GM06990 (cell line): ENCODE results near the gene HBEGF.
A peak's percentile ranks its signal among the peaks of the same experiment; 100 is the strongest.

ENCODE experiments used
- DNase-seq: peaks from one replicate; pipeline ENCODE4 v3.0.0-alpha.2; 2011; ENCODE audit not compliant: insufficient read length; ENCODE audit errors: extremely low read depth
- H3K27me3 ChIP-seq: replicated peaks from 2 replicates; pipeline ENCODE4 v1.6.0; 2011; ENCODE audit warnings: low read length; ENCODE audit not compliant: control insufficient read depth, insufficient read depth
- H3K36me3 ChIP-seq: 2 replicates; pipeline ENCODE4 v1.5.1; 2011; ENCODE audit warnings: low read length; ENCODE audit not compliant: control insufficient read depth, insufficient read depth
- H3K4me3 ChIP-seq: replicated peaks from 2 replicates; pipeline ENCODE4 v1.5.1; 2011; ENCODE audit warnings: low read depth, mild to moderate bottlenecking, control low read depth, low read length
- CTCF ChIP-seq: IDR thresholded peaks from 2 replicates; pipeline ENCODE4 v1.5.1; 2011; ENCODE audit warnings: low read length, control low read depth, mild to moderate bottlenecking, inconsistent platforms; ENCODE audit not compliant: insufficient read depth, poor library complexity, severe bottlenecking

The HBEGF gene

GRCh38 chr5:140364472-140364765 is 18.0 kb upstream of the HBEGF start:
- Histone ChIP-seq H3K36me3 (no peaks in the 10 kb centered on the region), H3K27me3 (no peaks in the 10 kb centered on the region), H3K4me3 (no peak overlapping the region)
- no peak for DNase-seq
- TF ChIP-seq CTCF, result no peak

- peak overlapping the region; percentile 62 for H3K4me3 ChIP-seq
Observed at GRCh38 chr5:140363631-140364471, 17.4 kb upstream of the HBEGF start.

GRCh38 chr5:140362875-140363630 is 16.6 kb upstream of the HBEGF start:
- peak; percentile 97 for TF ChIP-seq CTCF
- Histone ChIP-seq H3K36me3 (no peaks in the 10 kb centered on the region), H3K27me3 (no peaks in the 10 kb centered on the region), H3K4me3 (peak overlapping the region; percentile 62)
- DNase-seq, result peak; percentile 82

More at GRCh38 chr5:140363631-140364471, 17.4 kb upstream of the HBEGF start:
- no peak for TF ChIP-seq CTCF
- DNase-seq, result no peak
- H3K27me3 ChIP-seq, result no peaks in the 10 kb centered on the region
- H3K36me3 ChIP-seq, result no peaks in the 10 kb centered on the region

GRCh38 chr5:140362311-140362710 is 15.9 kb upstream of the HBEGF start:
- Histone ChIP-seq H3K36me3 (no peaks in the 10 kb centered on the region), H3K4me3 (no peak overlapping the region), H3K27me3 (no peaks in the 10 kb centered on the region)
- DNase-seq, result no peak
- no peak for TF ChIP-seq CTCF

- DNase-seq, result no peak
- TF ChIP-seq CTCF, result no peak
- no peak overlapping the region for H3K4me3 ChIP-seq
- H3K27me3 ChIP-seq, result no peaks in the 10 kb centered on the region
- no peaks in the 10 kb centered on the region for H3K36me3 ChIP-seq
Observed at GRCh38 chr5:140361901-140362300, 15.5 kb upstream of the HBEGF start.
